GM19463 (cell line): ENCODE results near the gene OPN3.

Experiments used
- ATAC-seq: cut with Tn5 transposase; IDR thresholded peaks from one replicate; pipeline ENCODE4 v1.9.1; 2021; ENCODE audit warnings: mild to moderate bottlenecking, moderate library complexity; ENCODE audit not compliant: unreplicated experiment

OPN3 gene

DNA sequence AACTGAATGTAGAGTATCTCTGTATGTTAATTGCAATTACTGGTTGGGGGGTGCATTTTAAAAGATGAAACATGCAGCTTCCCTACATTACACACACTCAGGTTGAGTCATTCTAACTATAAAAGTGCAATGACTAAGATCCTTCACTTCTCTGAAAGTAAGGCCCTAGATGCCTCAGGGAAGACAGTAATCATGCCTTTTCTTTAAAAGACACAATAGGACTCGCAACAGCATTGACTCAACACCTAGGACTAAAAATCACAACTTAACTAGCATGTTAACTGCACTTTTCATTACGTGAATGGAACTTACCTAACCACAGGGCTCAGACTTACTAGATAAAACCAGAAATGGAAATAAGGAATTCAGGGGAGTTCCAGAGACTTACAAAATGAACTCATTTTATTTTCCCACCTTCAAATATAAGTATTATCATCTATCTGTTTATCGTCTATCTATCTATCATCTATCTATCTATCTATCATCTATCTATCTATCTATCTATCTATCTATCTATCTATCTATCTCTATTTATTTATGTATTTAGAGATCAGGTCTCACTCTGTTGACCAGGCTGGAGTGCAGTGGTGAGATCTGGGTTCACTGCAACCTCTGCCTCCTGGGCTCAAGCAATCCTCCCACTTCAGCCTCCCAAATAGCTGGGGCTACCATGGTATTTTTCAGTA lies 47.8 kb downstream of the OPN3 start:
- peak; percentile 80 for ATAC-seq

DNA sequence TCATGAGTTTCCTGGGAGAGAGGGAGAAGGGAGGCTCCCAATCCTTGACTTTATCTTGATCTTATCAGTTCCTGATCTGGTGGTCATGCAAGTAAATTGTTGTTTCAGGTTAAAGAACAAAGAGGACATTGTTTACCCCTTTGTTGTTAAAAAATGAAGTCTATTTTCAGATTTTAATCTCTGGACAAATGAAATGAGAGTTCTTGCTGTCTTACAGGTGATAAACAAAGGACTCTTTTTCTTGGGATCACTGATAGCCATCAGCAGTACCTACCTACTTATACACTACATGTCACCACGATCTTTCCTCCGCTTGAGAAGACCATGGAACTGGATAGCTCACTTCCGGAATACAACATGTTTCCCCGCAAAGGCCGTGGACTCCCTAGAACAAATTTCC lies 48.4 kb downstream of the OPN3 start:
- no peak for ATAC-seq

- no peak for ATAC-seq
Observed at GRCh38 chr1:241591317-241591716, 48.9 kb downstream of the OPN3 start.

- no peak for ATAC-seq
Observed at GRCh38 chr1:241590719-241591118, 49.5 kb downstream of the OPN3 start.

GRCh38 chr1:241589521-241589920 lies 50.6 kb downstream of the OPN3 start:
- ATAC-seq, result no peak

GRCh38 chr1:241586905-241587512 lies 53.2 kb downstream of the OPN3 start:
- ATAC-seq, result no peak

- no peak for ATAC-seq
Observed at GRCh38 chr1:241582921-241583321, 57.2 kb downstream of the OPN3 start.

- peak; percentile 50 for ATAC-seq
Observed at GRCh38 chr1:241579434-241579833, 60.7 kb downstream of the OPN3 start.

DNA sequence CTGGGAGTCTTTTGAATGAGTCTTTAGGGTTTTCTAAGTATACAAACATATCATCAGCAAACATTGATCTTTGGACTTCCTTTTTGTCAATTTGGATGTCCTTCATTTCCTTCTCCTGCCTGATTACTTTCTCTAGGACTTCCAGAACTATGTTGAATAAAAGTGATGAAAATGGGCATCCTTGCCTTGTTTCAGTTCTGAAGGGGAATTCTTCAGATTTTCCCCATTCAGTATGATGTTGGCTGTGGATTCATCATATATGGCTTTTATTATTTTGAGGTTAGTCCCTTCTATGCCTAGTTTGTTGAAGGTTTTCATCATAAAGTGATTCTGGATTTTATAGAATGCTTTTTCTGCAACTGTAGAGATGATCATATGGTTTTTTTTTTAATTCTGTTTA lies 66.0 kb downstream of the OPN3 start:
- no peak for ATAC-seq

DNA sequence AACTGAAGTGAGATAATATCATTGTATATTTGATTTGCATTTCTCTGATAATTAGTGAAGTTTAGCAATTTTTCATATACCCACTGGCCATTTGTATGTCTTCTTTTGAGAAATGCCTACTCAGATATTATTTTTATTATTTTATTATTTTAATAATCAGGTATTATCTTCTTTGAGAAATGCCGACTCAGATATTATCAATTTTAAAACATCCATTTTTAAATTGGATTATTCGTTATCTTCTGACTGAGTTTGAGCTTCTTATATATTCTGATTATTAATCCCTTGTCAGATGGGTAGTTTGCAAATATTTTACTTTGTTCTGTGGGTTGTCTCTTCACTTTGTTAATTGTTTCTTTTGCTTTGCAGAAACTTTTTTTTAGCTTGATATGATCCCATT lies 70.3 kb downstream of the OPN3 start:
- ATAC-seq, result no peak

GRCh38 chr1:241560849-241561187 lies 79.4 kb downstream of the OPN3 start:
- ATAC-seq, result no peak

DNA sequence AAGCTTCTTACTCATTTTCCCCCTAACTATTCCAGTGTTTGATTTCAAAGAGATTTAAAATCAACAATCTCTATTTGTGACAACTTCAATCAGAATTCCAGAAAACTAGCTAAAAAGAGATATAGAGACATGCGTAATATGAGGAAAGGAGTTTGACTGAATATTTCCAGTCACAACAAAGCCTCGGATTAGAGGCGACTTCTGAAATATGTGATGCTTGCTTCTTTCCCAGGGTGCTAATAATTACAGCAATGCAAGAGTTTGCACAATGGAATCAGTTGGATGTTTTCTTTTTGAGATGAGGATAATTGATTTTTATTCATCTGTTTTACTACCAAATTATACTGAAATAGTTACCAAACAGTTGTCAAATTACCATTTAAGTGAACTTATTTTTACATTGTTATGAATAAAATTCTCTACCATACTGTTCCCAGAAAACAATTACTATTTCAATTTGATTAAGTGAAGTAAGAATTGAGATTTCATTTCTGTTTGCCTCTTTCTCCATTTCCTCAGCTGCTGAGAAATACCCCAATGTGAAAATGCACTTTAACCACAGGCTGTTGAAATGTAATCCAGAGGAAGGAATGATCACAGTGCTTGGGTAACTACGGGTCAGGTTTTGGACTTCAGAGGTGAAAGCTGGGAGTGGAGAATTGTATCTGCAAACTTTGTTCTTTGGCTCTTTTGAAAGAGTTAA lies 79.9 kb downstream of the OPN3 start:
- no peak for ATAC-seq

GRCh38 chr1:241557551-241558193 lies 82.5 kb downstream of the OPN3 start:
- ATAC-seq, result no peak

GRCh38 chr1:241557031-241557430 lies 83.1 kb downstream of the OPN3 start:
- ATAC-seq, result no peak

DNA sequence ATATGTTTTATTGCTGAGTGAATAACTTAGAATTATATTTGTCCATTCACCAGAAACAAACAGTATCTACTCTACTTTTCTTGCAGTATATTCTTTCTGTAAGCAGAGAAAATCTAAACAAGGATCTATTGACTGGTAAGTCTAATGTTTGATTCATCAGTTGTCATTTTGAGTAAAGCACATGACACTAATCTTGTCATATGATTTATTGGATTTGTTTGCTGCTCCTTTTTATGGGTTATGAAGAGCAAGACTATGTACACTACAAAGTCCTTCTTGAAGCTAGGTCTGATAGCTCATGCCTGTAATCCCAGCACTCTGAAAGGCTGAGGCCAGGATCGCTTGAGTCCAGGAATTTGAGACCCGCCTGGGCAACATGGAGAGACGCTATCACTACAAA lies 84.6 kb downstream of the OPN3 start:
- ATAC-seq, result no peak

- no peak for ATAC-seq
Observed at GRCh38 chr1:241553886-241554592, 86.1 kb downstream of the OPN3 start.

GRCh38 chr1:241551759-241552638 lies 88.2 kb downstream of the OPN3 start:
- ATAC-seq, result peak; percentile 78

- ATAC-seq, result no peak
Observed at GRCh38 chr1:241550318-241550717, 89.9 kb downstream of the OPN3 start.

DNA sequence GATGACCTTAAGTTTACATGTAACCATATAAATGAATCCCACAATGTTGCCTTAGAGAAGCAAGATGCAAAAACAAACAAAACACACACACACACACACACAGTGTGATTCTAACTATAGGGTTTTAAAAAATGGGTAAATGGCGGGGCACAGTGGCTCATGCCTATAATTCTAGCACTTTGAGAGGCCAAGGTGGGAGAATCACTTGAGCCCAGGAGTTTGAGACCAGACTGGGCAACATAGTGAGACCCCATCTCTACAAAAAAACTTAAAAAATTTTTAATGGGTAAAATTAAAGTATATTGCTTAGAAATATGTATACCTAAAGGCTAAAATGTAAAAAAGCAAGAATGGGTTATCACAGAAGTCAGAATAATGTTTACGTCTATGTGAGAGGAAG lies 92.2 kb downstream of the OPN3 start:
- ATAC-seq, result no peak
